Upper lobe of left lung (tissue), 4 donors: ENCODE data around the gene SERPINA1.

ENCODE experiments used
- POLR2A ChIP-seq, 4 donors: fragments of 450-650 bp; IDR thresholded peaks; one replicate each; pipeline ENCODE4 v1.5.1; 2016 to 2017; ENCODE audit warnings: antibody characterized with exemption in 4 of 4, mild to moderate bottlenecking in 2 of 4
- POLR2AphosphoS5 ChIP-seq, 2 donors: sonication (generic); formaldehyde crosslinking; IDR thresholded peaks; one replicate each; pipeline ENCODE4 v1.5.1; 2017; ENCODE audit warnings: antibody characterized with exemption in 2 of 2

DNA sequence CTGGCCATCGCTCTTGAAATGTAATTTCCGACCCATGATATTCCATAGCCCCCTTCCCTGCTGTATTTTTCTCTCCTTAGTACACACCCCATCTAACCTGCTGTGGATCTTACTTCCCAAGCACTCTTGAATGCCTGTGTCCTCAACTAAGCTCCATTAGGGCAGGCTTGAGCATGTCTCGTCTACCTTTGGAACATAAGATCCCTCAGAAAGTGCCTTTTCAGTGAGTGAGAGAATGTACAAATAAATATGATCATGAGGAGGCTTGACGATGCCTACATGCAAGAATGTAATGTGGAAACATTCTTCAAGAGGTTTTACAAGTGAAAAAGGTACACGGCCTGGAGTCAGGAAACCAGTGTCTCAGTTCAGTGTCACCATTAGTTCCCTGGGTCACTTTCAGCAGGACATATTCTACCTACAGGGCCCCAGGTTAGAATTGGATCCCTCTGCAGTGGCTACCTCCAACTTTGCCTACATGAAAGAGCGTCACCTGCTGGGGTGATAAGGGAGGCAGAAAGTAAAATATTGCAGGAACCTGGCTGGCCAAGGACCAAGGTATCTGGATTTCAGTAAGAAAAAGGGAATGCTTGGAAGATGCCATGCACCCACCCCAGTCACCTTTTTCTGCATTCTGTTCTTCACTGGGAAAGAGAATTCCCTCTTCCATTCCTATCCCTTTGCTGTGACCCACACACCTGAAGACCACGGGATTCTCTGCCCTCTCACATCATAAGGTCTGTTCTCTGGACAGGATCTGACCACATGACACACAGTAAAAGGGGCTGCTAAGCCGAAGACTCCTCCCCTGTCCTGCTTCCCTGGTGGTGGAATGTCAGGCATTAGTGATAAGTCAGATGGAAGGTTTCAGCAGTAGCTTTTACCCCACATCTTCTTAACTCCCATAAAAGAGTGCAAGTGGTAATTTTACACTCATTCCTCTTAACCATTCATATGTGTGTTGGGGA is 24.6 kb upstream of the SERPINA1 start:
- no peak for TF ChIP-seq POLR2A (IDR thresholded peaks at IDR 0.05)
- TF ChIP-seq POLR2AphosphoS5 (IDR thresholded peaks at IDR 0.05) = no peak
